ENCODE results near the gene NDUFS7. TPM values are rescaled to one million over a fixed set of nuclear protein-coding genes. Genes with fewer than 3 reads are reported as not detected.

NDUFS7 gene
- total and polyA plus RNA-seq, 2 donors (not counting 3 experiments of a cell fraction or from before 2014, with no cell fraction given): 101 to 224 TPM

DNA sequence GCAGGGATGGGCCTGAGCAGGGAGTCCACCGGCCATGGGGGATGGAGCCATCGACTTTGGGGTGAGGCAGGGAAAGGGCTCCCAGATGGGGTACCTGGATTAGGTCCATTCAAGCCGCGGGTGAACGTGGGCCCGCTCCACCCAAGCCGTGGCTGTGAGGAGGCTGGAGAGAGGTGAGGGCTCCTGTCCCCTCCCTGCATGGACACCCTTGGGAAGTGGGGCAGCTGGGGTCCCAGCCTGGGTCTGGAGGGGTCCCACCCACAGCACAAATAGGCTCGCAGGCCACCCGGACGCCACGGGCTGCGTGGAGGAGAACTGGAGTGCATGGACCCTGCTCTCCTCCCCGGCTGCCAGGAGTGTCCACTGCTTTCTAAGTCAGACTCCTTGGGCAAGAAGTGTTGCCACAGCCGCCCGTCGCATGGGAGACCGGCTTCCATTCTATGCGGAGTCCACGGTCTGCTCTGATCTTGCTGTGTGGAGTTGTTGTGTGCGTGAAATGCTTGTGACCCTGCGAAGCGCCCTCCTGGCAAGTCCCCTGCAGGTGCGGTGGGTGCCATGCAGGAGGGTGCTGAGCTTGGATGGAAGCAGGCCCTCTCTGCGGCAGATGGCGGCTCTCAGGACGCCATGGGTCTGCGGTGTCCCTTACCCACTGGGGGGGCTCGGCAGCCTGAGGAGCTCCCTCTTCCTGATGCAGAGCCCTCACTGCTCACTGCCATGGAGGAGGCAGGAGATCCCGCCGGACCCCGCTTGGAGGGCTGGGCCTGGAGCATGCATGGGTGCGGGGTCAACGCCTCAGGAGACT is 25.7 kb downstream of the NDUFS7 start:
- Histone ChIP-seq H3K9me3 (replicated peaks; ENCODE audit: control insufficient read depth, insufficient read depth, low read length) (no peaks in the 10 kb centered on the region), H3K27ac (ENCODE audit: insufficient read depth, low read depth, low read length) (peak overlapping the region; percentile 92), H3K4me2 (ENCODE audit: insufficient read depth, low read length) (peak overlapping the region; percentile 77), H3K4me3 (replicated peaks in 1 of 3; ENCODE audit: insufficient read depth in 1 of 3, low read depth in 1 of 3, low read length in 3 of 3) (peak overlapping the region; percentile 57 to 93 (median 82)), H3K9me1 (replicated peaks; ENCODE audit: control insufficient read depth, extremely low read depth, insufficient read depth, low read length) (no peaks in the 10 kb centered on the region), H4K20me1 (replicated peaks; ENCODE audit: control insufficient read depth, extremely low read depth, insufficient read depth, low read length) (no peaks in the 10 kb centered on the region), H3K36me3 (ENCODE audit: control insufficient read depth in 2 of 2, extremely low read depth in 1 of 2, insufficient read depth in 2 of 2, low read length in 2 of 2) (peaks cover 0 to 6% of the 10 kb centered on the region in 2 experiments), H3K4me1 (ENCODE audit: control insufficient read depth, extremely low read depth, insufficient read depth, low read length) (peaks cover 26% of the 10 kb centered on the region), H3K9ac (replicated peaks; ENCODE audit: extremely low read depth, insufficient read depth, low read length) (peak overlapping the region; percentile 98), H3K27me3 (ENCODE audit: control insufficient read depth in 2 of 2, insufficient read depth in 2 of 2, low read length in 2 of 2) (no peaks in the 10 kb centered on the region), H2AFZ (ENCODE audit: low read depth, low read length) (no peak overlapping the region), H3K79me2 (ENCODE audit: control insufficient read depth, insufficient read depth, low read length) (peaks cover 68% of the 10 kb centered on the region)
- dilution Hi-C loops (cut with MboI; ENCODE audit: extremely low pct_ligation_motif_present, low sequenced_read_pairs): no loop called here
- TF ChIP-seq FOS (IDR thresholded peaks at IDR 0.05; ENCODE audit: borderline replicate concordance, insufficient read depth, low read length): no peak
- no peak for TF ChIP-seq POLR2A (IDR thresholded peaks at IDR 0.05; ENCODE audit: low read depth, low read length)
- TF ChIP-seq EZH2 (IDR thresholded peaks at IDR 0.05; ENCODE audit: borderline replicate concordance, low read depth, low read length, severe bottlenecking): no peak
- TF ChIP-seq, protein P1, sequence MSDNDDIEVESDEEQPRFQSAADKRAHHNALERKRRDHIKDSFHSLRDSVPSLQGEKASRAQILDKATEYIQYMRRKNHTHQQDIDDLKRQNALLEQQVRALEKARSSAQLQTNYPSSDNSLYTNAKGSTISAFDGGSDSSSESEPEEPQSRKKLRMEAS (IDR thresholded peaks at IDR 0.05; ENCODE audit: insufficient read depth, insufficient read length): no peak
- no peak for TF ChIP-seq GATA2 (IDR thresholded peaks at IDR 0.05; ENCODE audit: insufficient read depth, insufficient read length, low read depth, low read length)
- no peak for TF ChIP-seq POLR2AphosphoS5 (IDR thresholded peaks at IDR 0.05; ENCODE audit: insufficient read depth, low read depth, low read length)
- TF ChIP-seq, protein P2, sequence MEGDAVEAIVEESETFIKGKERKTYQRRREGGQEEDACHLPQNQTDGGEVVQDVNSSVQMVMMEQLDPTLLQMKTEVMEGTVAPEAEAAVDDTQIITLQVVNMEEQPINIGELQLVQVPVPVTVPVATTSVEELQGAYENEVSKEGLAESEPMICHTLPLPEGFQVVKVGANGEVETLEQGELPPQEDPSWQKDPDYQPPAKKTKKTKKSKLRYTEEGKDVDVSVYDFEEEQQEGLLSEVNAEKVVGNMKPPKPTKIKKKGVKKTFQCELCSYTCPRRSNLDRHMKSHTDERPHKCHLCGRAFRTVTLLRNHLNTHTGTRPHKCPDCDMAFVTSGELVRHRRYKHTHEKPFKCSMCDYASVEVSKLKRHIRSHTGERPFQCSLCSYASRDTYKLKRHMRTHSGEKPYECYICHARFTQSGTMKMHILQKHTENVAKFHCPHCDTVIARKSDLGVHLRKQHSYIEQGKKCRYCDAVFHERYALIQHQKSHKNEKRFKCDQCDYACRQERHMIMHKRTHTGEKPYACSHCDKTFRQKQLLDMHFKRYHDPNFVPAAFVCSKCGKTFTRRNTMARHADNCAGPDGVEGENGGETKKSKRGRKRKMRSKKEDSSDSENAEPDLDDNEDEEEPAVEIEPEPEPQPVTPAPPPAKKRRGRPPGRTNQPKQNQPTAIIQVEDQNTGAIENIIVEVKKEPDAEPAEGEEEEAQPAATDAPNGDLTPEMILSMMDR (IDR thresholded peaks at IDR 0.05; ENCODE audit: extremely low read depth in 1 of 2, insufficient read depth in 1 of 2, low read depth in 1 of 2, low read length in 2 of 2): no peak
- TF ChIP-seq JUN (IDR thresholded peaks at IDR 0.05; ENCODE audit: borderline replicate concordance, insufficient read depth, insufficient read length, low read depth): no peak
- no peak for TF ChIP-seq MYC (IDR thresholded peaks at IDR 0.05; ENCODE audit: low read depth, low read length)
- BruUV-seq (replicated peaks): no TSS peak
- CTCF ChIA-PET: interaction anchor here (0.8 to 1.5 kb wide), 2 partner anchors 93 to 165 kb away, joined by 3 read pairs; no protein-coding TSS in a partner anchor
- intact Hi-C loops (cut with micrococcal nuclease): loop anchor here (10.0 kb wide), 1 partner anchor 185 kb away; the partner anchor contains the start of gene MBD3
- no peak for FAIRE-seq
- POLR2A ChIA-PET: no interaction called here
- DNase-seq (ENCODE audit: low read depth, low spot score): no peak
